ENCODE measurements around the gene PIGB. TPM values are rescaled to one million over a fixed set of nuclear protein-coding genes. Genes with fewer than 3 reads are reported as not detected.

Gene PIGB
- total RNA-seq, 1 experiment from 2014 or later, result 15.1 TPM

GRCh38 chr15:55349282-55349681 is 30.3 kb downstream of the PIGB start:
- BruUV-seq (replicated peaks), result no TSS peak
- Histone ChIP-seq H3K9me3 (ENCODE audit: control insufficient read depth in 1 of 2, insufficient read depth in 1 of 2, low read depth in 1 of 2, low read length in 2 of 2) (no peaks in the 10 kb centered on the region), H3K9ac (ENCODE audit: low read length) (no peak overlapping the region), H3K27me3 (ENCODE audit: insufficient read depth, low read length) (no peaks in the 10 kb centered on the region), H3K4me1 (ENCODE audit: control insufficient read depth in 1 of 2, insufficient read depth in 2 of 2, low read length in 2 of 2) (no peaks in the 10 kb centered on the region), H3K4me2 (ENCODE audit: low read length) (no peak overlapping the region), H3K36me3 (ENCODE audit: control insufficient read depth in 1 of 2, insufficient read depth in 2 of 2, low read length in 2 of 2) (no peaks in the 10 kb centered on the region; a peak in 1 of 4 replicates), H2AFZ (ENCODE audit: low read depth, low read length, poor library complexity, severe bottlenecking) (no peak overlapping the region), H4K20me1 (ENCODE audit: insufficient read depth) (no peaks in the 10 kb centered on the region), H3K27ac (ENCODE audit: low read depth, low read length) (no peak overlapping the region), H3K9me2 (ENCODE audit: insufficient read depth) (no peaks in the 10 kb centered on the region), H3K79me2 (ENCODE audit: insufficient read depth, low read length) (no peaks in the 10 kb centered on the region), H3K4me3 (replicated peaks in 1 of 2; ENCODE audit: low read depth in 1 of 2, low read length in 2 of 2) (no peak overlapping the region)
- DNase-seq (ENCODE audit: low read depth, low spot score) (no peak), ATAC-seq (no peak)
- POLR2A ChIA-PET, result no interaction called here
- no peak for TF ChIP-seq JUND (IDR thresholded peaks at IDR 0.05)
- no peak for TF ChIP-seq EGR1 (IDR thresholded peaks at IDR 0.05; ENCODE audit: low read depth)
- TF ChIP-seq ZBTB33 (IDR thresholded peaks at IDR 0.05; ENCODE audit: extremely low read depth, insufficient replicate concordance, low read length), result no peak
- TF ChIP-seq EZH2phosphoT487 (IDR thresholded peaks at IDR 0.05; ENCODE audit: borderline replicate concordance), result no peak
- TF ChIP-seq CBX3 (IDR thresholded peaks at IDR 0.05; ENCODE audit: low read depth), result no peak
- TF ChIP-seq FOSL1 (IDR thresholded peaks at IDR 0.05; ENCODE audit: low read depth), result no peak
- TF ChIP-seq RAD21 (IDR thresholded peaks at IDR 0.05; ENCODE audit: low read depth), result no peak
- no peak for TF ChIP-seq ZNF274 (IDR thresholded peaks at IDR 0.05; ENCODE audit: low read depth, low read length)
- TF ChIP-seq ZFX (IDR thresholded peaks at IDR 0.05), result no peak
- no peak for TF ChIP-seq TCF7L2 (IDR thresholded peaks at IDR 0.05; ENCODE audit: borderline replicate concordance, extremely low read depth, insufficient read depth, insufficient read length)
- no peak for TF ChIP-seq ELF1 (IDR thresholded peaks at IDR 0.05; ENCODE audit: borderline replicate concordance, low read depth)
- no peak for TF ChIP-seq SIN3A (IDR thresholded peaks at IDR 0.05; ENCODE audit: low read depth)
- TF ChIP-seq YY1 (IDR thresholded peaks at IDR 0.05; ENCODE audit: extremely low read depth, insufficient replicate concordance, low read depth, low read length), result no peak
- intact Hi-C loops (cut with micrococcal nuclease), result no loop called here
- RAD21 ChIA-PET (ENCODE audit: low non-redundant PET in 1 of 2, low total read pairs in 2 of 2, uncharacterized antibody in 2 of 2, unreplicated experiment in 2 of 2), result no interaction called here
- CTCF ChIA-PET, result interaction anchor here (1.4 kb wide), 1 partner anchor 10 kb away, joined by 3 read pairs; no protein-coding TSS in a partner anchor

Data from HCT116 (cell line).